ENCODE measurements around the gene ENPP3. TPM values are rescaled to one million over a fixed set of nuclear protein-coding genes. Genes with fewer than 3 reads are reported as not detected.

The ENPP3 gene
- total and polyA plus RNA-seq, 9 of the 15 experiments (the other 6 are each of a cell fraction or from before 2014, with no cell fraction given), result 14.0 to 32.8 (median 21.6) TPM

DNA sequence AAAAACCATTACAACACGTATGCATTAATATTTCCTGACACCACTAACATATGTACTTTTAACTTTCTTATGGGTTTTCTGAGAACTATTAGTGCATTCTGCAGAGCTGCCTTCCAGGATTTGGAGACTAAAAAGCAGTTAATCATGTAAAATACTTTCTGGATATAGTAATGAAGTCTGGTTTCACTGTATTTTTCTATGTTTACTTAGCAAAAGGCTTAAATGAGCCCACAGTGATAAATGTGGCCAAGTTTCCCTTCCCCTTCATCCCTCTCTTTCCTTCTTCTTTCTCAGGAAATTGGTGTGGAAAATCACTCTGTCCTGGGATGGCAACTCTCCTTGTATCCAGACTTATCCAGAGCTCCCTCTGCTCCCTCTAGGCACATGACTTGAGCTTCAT is 141.1 kb downstream of the ENPP3 start (continued):
- TF ChIP-seq, protein P1, sequence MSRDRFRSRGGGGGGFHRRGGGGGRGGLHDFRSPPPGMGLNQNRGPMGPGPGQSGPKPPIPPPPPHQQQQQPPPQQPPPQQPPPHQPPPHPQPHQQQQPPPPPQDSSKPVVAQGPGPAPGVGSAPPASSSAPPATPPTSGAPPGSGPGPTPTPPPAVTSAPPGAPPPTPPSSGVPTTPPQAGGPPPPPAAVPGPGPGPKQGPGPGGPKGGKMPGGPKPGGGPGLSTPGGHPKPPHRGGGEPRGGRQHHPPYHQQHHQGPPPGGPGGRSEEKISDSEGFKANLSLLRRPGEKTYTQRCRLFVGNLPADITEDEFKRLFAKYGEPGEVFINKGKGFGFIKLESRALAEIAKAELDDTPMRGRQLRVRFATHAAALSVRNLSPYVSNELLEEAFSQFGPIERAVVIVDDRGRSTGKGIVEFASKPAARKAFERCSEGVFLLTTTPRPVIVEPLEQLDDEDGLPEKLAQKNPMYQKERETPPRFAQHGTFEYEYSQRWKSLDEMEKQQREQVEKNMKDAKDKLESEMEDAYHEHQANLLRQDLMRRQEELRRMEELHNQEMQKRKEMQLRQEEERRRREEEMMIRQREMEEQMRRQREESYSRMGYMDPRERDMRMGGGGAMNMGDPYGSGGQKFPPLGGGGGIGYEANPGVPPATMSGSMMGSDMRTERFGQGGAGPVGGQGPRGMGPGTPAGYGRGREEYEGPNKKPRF (IDR thresholded peaks at IDR 0.05; ENCODE audit: low read depth, low read length), result no peak
- no peak for TF ChIP-seq EGR1 (conservative IDR thresholded peaks at IDR 0.05)
- no peak for TF ChIP-seq HCFC1 (IDR thresholded peaks at IDR 0.05; ENCODE audit: low read depth, low read length)
- no peak for TF ChIP-seq CHD2 (IDR thresholded peaks at IDR 0.05; ENCODE audit: low read depth, low read length)
- no peak for TF ChIP-seq HDAC2 (IDR thresholded peaks at IDR 0.05)
- TF ChIP-seq ZNF717 (CRISPR knock-in tag; IDR thresholded peaks at IDR 0.05), result no peak
- no peak for TF ChIP-seq SREBF2 (CRISPR knock-in tag; IDR thresholded peaks at IDR 0.05)
- TF ChIP-seq PHTF2 (CRISPR knock-in tag; IDR thresholded peaks at IDR 0.05), result no peak

DNA sequence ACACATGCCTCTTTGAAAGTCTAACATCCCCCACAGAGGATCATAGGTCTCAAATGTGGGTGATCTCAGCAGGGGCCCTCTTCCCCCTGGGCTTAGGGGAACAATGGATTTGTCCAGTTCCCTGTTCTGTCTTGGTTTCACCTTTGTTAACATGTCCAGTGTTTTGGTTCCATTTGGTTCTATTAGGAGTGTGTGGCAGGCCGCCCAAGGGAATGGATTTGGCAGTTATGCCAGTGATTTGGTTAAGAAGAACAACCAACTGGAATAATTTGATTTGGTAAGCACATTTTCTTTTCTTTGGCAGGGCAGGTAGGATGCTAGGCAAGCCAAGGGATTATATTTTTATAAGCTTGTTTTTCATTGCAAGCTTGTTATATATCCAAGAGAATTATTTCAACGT is 142.2 kb downstream of the ENPP3 start:
- Histone ChIP-seq H2AFZ (ENCODE audit: low read depth, low read length) (no peak overlapping the region), H3K9me1 (ENCODE audit: control insufficient read depth, insufficient read depth, low read length) (no peaks in the 10 kb centered on the region), H3K9ac (ENCODE audit: insufficient read depth in 1 of 2, low read depth in 2 of 2, low read length in 2 of 2) (no peak overlapping the region), H3K9me3 (replicated peaks; ENCODE audit: control insufficient read depth, insufficient read depth, low read depth, low read length) (no peaks in the 10 kb centered on the region), H3K27ac (ENCODE audit: extremely low read depth, low read depth, low read length) (no peak overlapping the region), H3K4me3 (no peak overlapping the region), H3K4me1 (replicated peaks in 1 of 2; ENCODE audit: control insufficient read depth in 2 of 2, insufficient read depth in 2 of 2, low read length in 2 of 2) (no peaks in the 10 kb centered on the region), H3K27me3 (ENCODE audit: control insufficient read depth in 2 of 2, insufficient read depth in 2 of 2, low read length in 2 of 2) (peaks cover 3 to 18% of the 10 kb centered on the region in 2 experiments; a peak in 4 of 5 replicates), H3K79me2 (ENCODE audit: control insufficient read depth, insufficient read depth, low read length) (no peaks in the 10 kb centered on the region), H3K4me2 (ENCODE audit: insufficient read depth, low read length) (no peak overlapping the region), H4K20me1 (replicated peaks; ENCODE audit: control insufficient read depth, insufficient read depth, low read length) (no peaks in the 10 kb centered on the region), H3K36me3 (ENCODE audit: control insufficient read depth, insufficient read depth, low read length) (no peaks in the 10 kb centered on the region)
- CTCF ChIA-PET (ENCODE audit: low intra/inter-chr PET ratio), result no interaction called here
- FAIRE-seq (no peak), DNase-seq (ENCODE audit: extremely low read depth in 1 of 4, low spot score in 3 of 4) (no peak), ATAC-seq (no peak)
- no TSS peak for BruUV-seq (replicated peaks)
- intact Hi-C loops (cut with micrococcal nuclease), result no loop called here
- POLR2A ChIA-PET, result no interaction called here
- in situ Hi-C loops (cut with MboI), result no loop called here
- TF ChIP-seq, protein P2, sequence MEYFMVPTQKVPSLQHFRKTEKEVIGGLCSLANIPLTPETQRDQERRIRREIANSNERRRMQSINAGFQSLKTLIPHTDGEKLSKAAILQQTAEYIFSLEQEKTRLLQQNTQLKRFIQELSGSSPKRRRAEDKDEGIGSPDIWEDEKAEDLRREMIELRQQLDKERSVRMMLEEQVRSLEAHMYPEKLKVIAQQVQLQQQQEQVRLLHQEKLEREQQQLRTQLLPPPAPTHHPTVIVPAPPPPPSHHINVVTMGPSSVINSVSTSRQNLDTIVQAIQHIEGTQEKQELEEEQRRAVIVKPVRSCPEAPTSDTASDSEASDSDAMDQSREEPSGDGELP (CRISPR knock-in tag; IDR thresholded peaks at IDR 0.05; ENCODE audit: borderline replicate concordance), result no peak
- TF ChIP-seq, protein P3, sequence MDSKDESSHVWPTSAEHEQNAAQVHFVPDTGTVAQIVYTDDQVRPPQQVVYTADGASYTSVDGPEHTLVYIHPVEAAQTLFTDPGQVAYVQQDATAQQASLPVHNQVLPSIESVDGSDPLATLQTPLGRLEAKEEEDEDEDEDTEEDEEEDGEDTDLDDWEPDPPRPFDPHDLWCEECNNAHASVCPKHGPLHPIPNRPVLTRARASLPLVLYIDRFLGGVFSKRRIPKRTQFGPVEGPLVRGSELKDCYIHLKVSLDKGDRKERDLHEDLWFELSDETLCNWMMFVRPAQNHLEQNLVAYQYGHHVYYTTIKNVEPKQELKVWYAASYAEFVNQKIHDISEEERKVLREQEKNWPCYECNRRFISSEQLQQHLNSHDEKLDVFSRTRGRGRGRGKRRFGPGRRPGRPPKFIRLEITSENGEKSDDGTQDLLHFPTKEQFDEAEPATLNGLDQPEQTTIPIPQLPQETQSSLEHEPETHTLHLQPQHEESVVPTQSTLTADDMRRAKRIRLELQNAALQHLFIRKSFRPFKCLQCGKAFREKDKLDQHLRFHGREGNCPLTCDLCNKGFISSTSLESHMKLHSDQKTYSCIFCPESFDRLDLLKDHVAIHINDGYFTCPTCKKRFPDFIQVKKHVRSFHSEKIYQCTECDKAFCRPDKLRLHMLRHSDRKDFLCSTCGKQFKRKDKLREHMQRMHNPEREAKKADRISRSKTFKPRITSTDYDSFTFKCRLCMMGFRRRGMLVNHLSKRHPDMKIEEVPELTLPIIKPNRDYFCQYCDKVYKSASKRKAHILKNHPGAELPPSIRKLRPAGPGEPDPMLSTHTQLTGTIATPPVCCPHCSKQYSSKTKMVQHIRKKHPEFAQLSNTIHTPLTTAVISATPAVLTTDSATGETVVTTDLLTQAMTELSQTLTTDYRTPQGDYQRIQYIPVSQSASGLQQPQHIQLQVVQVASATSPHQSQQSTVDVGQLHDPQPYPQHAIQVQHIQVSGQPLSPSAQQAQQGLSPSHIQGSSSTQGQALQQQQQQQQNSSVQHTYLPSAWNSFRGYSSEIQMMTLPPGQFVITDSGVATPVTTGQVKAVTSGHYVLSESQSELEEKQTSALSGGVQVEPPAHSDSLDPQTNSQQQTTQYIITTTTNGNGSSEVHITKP (IDR thresholded peaks at IDR 0.05; ENCODE audit: partially characterized antibody), result peak; percentile 38
- 0% methylated on average over 2 of the region's 2 CpGs for WGBS (ENCODE audit: insufficient coverage, low coverage, missing lambda C conversion rate)
